Measurements from ENCODE around the gene TTC6. TPM values are rescaled to one million over a fixed set of nuclear protein-coding genes. Genes with fewer than 3 reads are reported as not detected.

TTC6 gene
- total RNA-seq, 1 donor from 2014 or later: not detected

DNA sequence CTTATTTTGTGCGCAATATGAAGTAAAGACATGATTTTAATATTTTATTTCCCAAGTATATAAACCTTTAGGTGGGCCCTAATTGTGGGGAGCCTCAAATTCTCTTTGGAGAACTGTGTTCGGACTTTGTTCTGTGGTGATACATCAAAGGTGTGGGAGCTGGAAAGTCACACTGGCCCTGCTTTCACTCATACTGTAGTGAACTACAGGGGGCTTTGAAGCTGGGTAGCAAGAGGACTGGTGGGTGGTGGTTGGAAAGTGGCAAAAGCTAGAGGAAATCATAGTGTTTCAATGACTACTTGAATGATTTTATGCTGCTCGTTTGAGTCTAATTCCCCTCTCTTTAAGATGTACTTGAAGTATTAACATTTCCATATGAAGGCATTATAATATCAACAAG, 13.2 kb downstream of the TTC6 start:
- H3K4me1 ChIP-seq (ENCODE audit: insufficient read depth, low read length): no peaks in the 10 kb centered on the region
- no peak for FAIRE-seq
- no peak overlapping the region for H3K4me3 ChIP-seq (ENCODE audit: insufficient read depth, low read depth, low read length)
- Mint-ChIP-seq H3K27me3 (ENCODE audit: low read depth, unreplicated experiment) (peaks cover 61% of the 10 kb centered on the region), H3K4me1 (ENCODE audit: low read depth, unreplicated experiment) (no peaks in the 10 kb centered on the region), H3K27ac (ENCODE audit: unreplicated experiment) (no peak overlapping the region), H3K4me3 (ENCODE audit: unreplicated experiment) (no peak overlapping the region), H3K36me3 (ENCODE audit: low read depth, unreplicated experiment) (no peaks in the 10 kb centered on the region), H3K9me3 (ENCODE audit: unreplicated experiment) (peaks cover 9% of the 10 kb centered on the region)
- no peak for DNase-seq (ENCODE audit: low read depth)
- no peak overlapping the region for H2AFZ ChIP-seq (ENCODE audit: low read depth, low read length)
- TF ChIP-seq EZH2 (IDR thresholded peaks at IDR 0.05; ENCODE audit: insufficient read depth, low read length): no peak
- TF ChIP-seq, protein P1, sequence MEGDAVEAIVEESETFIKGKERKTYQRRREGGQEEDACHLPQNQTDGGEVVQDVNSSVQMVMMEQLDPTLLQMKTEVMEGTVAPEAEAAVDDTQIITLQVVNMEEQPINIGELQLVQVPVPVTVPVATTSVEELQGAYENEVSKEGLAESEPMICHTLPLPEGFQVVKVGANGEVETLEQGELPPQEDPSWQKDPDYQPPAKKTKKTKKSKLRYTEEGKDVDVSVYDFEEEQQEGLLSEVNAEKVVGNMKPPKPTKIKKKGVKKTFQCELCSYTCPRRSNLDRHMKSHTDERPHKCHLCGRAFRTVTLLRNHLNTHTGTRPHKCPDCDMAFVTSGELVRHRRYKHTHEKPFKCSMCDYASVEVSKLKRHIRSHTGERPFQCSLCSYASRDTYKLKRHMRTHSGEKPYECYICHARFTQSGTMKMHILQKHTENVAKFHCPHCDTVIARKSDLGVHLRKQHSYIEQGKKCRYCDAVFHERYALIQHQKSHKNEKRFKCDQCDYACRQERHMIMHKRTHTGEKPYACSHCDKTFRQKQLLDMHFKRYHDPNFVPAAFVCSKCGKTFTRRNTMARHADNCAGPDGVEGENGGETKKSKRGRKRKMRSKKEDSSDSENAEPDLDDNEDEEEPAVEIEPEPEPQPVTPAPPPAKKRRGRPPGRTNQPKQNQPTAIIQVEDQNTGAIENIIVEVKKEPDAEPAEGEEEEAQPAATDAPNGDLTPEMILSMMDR (IDR thresholded peaks at IDR 0.05; ENCODE audit: insufficient read depth, low read depth, low read length): no peak
- H3K4me2 ChIP-seq (ENCODE audit: low read length): no peak overlapping the region
- no peak overlapping the region for H3K27ac ChIP-seq (ENCODE audit: low read depth, low read length)
- no peak overlapping the region for H3K9ac ChIP-seq (ENCODE audit: low read length)
- peaks cover 61% of the 10 kb centered on the region for H3K27me3 ChIP-seq (ENCODE audit: insufficient read depth, low read length)
- no peaks in the 10 kb centered on the region for H4K20me1 ChIP-seq (ENCODE audit: insufficient read depth, low read length)
- H3K36me3 ChIP-seq (ENCODE audit: insufficient read depth, low read length): no peaks in the 10 kb centered on the region
- H3K9me3 ChIP-seq (ENCODE audit: insufficient read depth, low read depth, low read length): peaks cover 5% of the 10 kb centered on the region
- H3K79me2 ChIP-seq (ENCODE audit: insufficient read depth, low read length): no peaks in the 10 kb centered on the region

DNA sequence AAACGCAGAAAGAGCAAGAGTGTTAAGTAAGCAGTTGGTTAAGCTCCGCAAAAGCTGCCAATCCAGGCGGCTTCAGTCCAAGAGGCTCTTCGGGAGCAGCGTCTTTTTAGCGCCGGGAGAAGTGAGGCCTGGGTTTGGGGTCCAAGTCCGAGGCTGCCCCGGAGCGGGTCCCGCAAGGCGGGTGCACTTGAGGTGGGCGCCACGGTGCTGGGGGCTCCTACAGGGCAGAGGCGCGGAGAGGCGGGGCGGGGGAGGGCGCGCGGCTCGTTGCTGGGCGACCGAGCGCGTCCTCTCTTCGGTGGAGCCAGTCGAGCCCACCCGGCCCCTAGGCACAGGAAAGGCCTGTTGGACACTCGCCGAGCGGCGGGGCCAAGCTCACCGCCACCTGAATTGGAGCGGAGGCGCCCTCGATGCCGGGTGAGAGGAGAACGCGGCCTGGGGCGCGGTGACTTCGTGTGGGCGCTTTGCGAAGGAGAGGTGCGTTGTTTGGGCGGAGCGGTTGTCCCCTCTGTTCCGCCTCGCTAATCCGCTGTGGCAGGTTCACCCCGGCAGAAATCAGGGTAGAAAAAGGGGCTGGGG, 15.6 kb downstream of the TTC6 start:
- Histone ChIP-seq H4K20me1 (ENCODE audit: insufficient read depth, low read length) (no peaks in the 10 kb centered on the region), H3K4me2 (ENCODE audit: low read length) (peak overlapping the region; percentile 80), H3K4me3 (ENCODE audit: insufficient read depth, low read depth, low read length) (peak overlapping the region; percentile 29), H3K9me3 (ENCODE audit: insufficient read depth, low read depth, low read length) (peaks cover 3% of the 10 kb centered on the region), H3K9ac (ENCODE audit: low read length) (no peak overlapping the region), H3K27me3 (ENCODE audit: insufficient read depth, low read length) (peaks cover 37% of the 10 kb centered on the region), H3K27ac (ENCODE audit: low read depth, low read length) (no peak overlapping the region), H2AFZ (ENCODE audit: low read depth, low read length) (peak overlapping the region; percentile 64), H3K36me3 (ENCODE audit: insufficient read depth, low read length) (no peaks in the 10 kb centered on the region), H3K4me1 (ENCODE audit: insufficient read depth, low read length) (no peaks in the 10 kb centered on the region), H3K79me2 (ENCODE audit: insufficient read depth, low read length) (no peaks in the 10 kb centered on the region)
- H3K27ac Mint-ChIP-seq (ENCODE audit: unreplicated experiment): no peak overlapping the region
- peaks cover 15% of the 10 kb centered on the region for H3K9me3 Mint-ChIP-seq (ENCODE audit: unreplicated experiment)
- FAIRE-seq (no peak), DNase-seq (ENCODE audit: low read depth) (no peak)
- TF ChIP-seq, protein P1 (IDR thresholded peaks at IDR 0.05; ENCODE audit: insufficient read depth, low read depth, low read length): no peak
- TF ChIP-seq EZH2 (IDR thresholded peaks at IDR 0.05; ENCODE audit: insufficient read depth, low read length): peak; percentile 57
- no peak overlapping the region for H3K4me3 Mint-ChIP-seq (ENCODE audit: unreplicated experiment)
- no peaks in the 10 kb centered on the region for H3K4me1 Mint-ChIP-seq (ENCODE audit: low read depth, unreplicated experiment)
- peaks cover 37% of the 10 kb centered on the region for H3K27me3 Mint-ChIP-seq (ENCODE audit: low read depth, unreplicated experiment)
- no peaks in the 10 kb centered on the region for H3K36me3 Mint-ChIP-seq (ENCODE audit: low read depth, unreplicated experiment)

DNA sequence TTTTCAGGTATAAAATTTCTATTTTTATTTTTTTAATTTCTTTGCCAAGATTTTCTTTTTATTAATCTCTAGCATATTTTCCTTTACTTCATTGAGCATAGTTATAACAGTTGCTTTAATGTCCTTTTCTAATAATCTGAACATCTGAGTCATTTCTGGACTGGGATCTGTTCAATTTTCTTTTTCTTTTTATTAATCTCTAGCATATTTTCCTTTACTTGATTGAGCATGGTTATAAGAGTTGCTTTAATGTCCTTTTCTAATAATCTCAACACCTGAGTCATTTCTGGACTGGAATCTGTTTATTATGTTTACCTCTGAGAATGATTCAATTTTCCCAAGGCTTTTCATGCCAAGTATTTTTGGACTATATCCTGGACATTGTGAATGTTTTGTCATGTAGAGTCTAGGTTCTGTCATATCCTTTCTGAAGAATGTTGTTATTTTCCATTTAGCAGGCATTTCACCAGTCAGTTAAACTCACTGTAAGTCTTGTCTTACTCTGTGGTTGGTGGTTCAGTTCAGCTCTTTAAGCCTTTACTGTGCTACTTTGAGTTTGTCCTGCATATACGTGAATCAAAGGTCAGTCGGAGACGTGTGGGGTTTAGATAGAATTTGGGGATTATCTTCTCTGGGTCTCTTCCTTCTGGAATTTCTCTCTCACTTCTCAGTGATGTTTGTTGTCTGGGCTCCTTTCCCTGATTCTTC, 20.3 kb downstream of the TTC6 start:
- H3K36me3 Mint-ChIP-seq (ENCODE audit: low read depth, unreplicated experiment): no peaks in the 10 kb centered on the region
- no peak overlapping the region for H3K9ac ChIP-seq (ENCODE audit: low read length)
- no peak overlapping the region for H3K27ac Mint-ChIP-seq (ENCODE audit: unreplicated experiment)
- H3K27me3 Mint-ChIP-seq (ENCODE audit: low read depth, unreplicated experiment): peaks cover 18% of the 10 kb centered on the region
- no peak overlapping the region for H3K4me3 ChIP-seq (ENCODE audit: insufficient read depth, low read depth, low read length)
- H3K9me3 Mint-ChIP-seq (ENCODE audit: unreplicated experiment): peaks cover 18% of the 10 kb centered on the region
- H4K20me1 ChIP-seq (ENCODE audit: insufficient read depth, low read length): no peaks in the 10 kb centered on the region
- H3K27ac ChIP-seq (ENCODE audit: low read depth, low read length): no peak overlapping the region
- H2AFZ ChIP-seq (ENCODE audit: low read depth, low read length): no peak overlapping the region
- FAIRE-seq (no peak), DNase-seq (ENCODE audit: low read depth) (no peak)
- H3K4me2 ChIP-seq (ENCODE audit: low read length): no peak overlapping the region
- peaks cover 3% of the 10 kb centered on the region for H3K9me3 ChIP-seq (ENCODE audit: insufficient read depth, low read depth, low read length)
- H3K4me1 Mint-ChIP-seq (ENCODE audit: low read depth, unreplicated experiment): no peaks in the 10 kb centered on the region
- no peaks in the 10 kb centered on the region for H3K36me3 ChIP-seq (ENCODE audit: insufficient read depth, low read length)
- peaks cover 14% of the 10 kb centered on the region for H3K27me3 ChIP-seq (ENCODE audit: insufficient read depth, low read length)
- TF ChIP-seq, protein P1 (IDR thresholded peaks at IDR 0.05; ENCODE audit: insufficient read depth, low read depth, low read length): no peak
- no peak for TF ChIP-seq EZH2 (IDR thresholded peaks at IDR 0.05; ENCODE audit: insufficient read depth, low read length)
- no peak overlapping the region for H3K4me3 Mint-ChIP-seq (ENCODE audit: unreplicated experiment)
- H3K79me2 ChIP-seq (ENCODE audit: insufficient read depth, low read length): no peaks in the 10 kb centered on the region
- no peaks in the 10 kb centered on the region for H3K4me1 ChIP-seq (ENCODE audit: insufficient read depth, low read length)

All from astrocyte (in vitro differentiated cells and primary cell).